Body of pancreas (tissue), 4 donors: ENCODE results near the gene FBRSL1.

Experiments
- POLR2A ChIP-seq, 3 donors: fragments of 450-650 bp; IDR thresholded peaks; one replicate each; pipeline ENCODE4 v1.6.1; 2016; ENCODE audit warnings: antibody characterized with exemption in 3 of 3, mild to moderate bottlenecking in 2 of 3
- TF ChIP-seq, protein P1 (sequence below), 7 experiments: fragments of 450-650 bp in 4 of 7; fragments of 200-600 bp in 3 of 7; sonication (generic) in 3 of 7; IDR thresholded peaks; one replicate each; pipeline ENCODE4 v1.5.1; 2016 to 2019; ENCODE audit warnings: antibody characterized with exemption in 7 of 7

GRCh38 chr12:132491761-132492378, 1.9 kb downstream of the FBRSL1 start:
- TF ChIP-seq, protein P1, sequence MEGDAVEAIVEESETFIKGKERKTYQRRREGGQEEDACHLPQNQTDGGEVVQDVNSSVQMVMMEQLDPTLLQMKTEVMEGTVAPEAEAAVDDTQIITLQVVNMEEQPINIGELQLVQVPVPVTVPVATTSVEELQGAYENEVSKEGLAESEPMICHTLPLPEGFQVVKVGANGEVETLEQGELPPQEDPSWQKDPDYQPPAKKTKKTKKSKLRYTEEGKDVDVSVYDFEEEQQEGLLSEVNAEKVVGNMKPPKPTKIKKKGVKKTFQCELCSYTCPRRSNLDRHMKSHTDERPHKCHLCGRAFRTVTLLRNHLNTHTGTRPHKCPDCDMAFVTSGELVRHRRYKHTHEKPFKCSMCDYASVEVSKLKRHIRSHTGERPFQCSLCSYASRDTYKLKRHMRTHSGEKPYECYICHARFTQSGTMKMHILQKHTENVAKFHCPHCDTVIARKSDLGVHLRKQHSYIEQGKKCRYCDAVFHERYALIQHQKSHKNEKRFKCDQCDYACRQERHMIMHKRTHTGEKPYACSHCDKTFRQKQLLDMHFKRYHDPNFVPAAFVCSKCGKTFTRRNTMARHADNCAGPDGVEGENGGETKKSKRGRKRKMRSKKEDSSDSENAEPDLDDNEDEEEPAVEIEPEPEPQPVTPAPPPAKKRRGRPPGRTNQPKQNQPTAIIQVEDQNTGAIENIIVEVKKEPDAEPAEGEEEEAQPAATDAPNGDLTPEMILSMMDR (IDR thresholded peaks at IDR 0.05): no peak
- no peak for TF ChIP-seq POLR2A (IDR thresholded peaks at IDR 0.05)
